ENCODE measurements around the gene NUP153. TPM values are rescaled to one million over a fixed set of nuclear protein-coding genes. Genes with fewer than 3 reads are reported as not detected.

Gene NUP153
- total and polyA plus RNA-seq, 2 of the 8 experiments (the other 6 are each of a cell fraction or from before 2014, with no cell fraction given) = 47.0 to 84.8 TPM

- TF ChIP-seq RXRA (IDR thresholded peaks at IDR 0.05; ENCODE audit: insufficient read depth, low read depth, low read length) (no peak), YY1 (IDR thresholded peaks at IDR 0.05; ENCODE audit: low read depth, low read length) (no peak)
- TF ChIP-seq, protein P1, sequence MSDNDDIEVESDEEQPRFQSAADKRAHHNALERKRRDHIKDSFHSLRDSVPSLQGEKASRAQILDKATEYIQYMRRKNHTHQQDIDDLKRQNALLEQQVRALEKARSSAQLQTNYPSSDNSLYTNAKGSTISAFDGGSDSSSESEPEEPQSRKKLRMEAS (IDR thresholded peaks at IDR 0.05) = no peak
Observed at GRCh38 chr6:17728551-17729222, 22.0 kb upstream of the NUP153 start (continued).
